GM18870 (cell line): ENCODE measurements around the gene BCAP31.

ENCODE experiments used
- ATAC-seq: cut with Tn5 transposase; IDR thresholded peaks from one replicate; pipeline ENCODE4 v1.9.1; 2021; ENCODE audit warnings: moderate library complexity; ENCODE audit not compliant: unreplicated experiment

The BCAP31 gene

GRCh38 chrX:153724252-153725038 lies at the start of gene BCAP31, which contains the start of gene ABCD1:
Gene BCAP31, minus strand, starts transcription at chrX:153724387. Its CDS starts 1,143 bp downstream, at chrX:153723244.
Gene ABCD1, plus strand, starts transcription at chrX:153724856. Its CDS starts 411 bp downstream, at chrX:153725267.
- ATAC-seq = no peak

GRCh38 chrX:153773218-153773611 lies 49.0 kb upstream of the BCAP31 start:
- no peak for ATAC-seq

GRCh38 chrX:153772316-153773217 lies 48.4 kb upstream of the BCAP31 start:
- ATAC-seq = no peak

GRCh38 chrX:153771415-153772315 lies 47.5 kb upstream of the BCAP31 start:
- no peak for ATAC-seq

- ATAC-seq = no peak
These were observed 46.6 kb upstream of the BCAP31 start for GRCh38 chrX:153770601-153771414.

- ATAC-seq = no peak
These were observed 45.8 kb upstream of the BCAP31 start for GRCh38 chrX:153769865-153770600.

- ATAC-seq = no peak
These were observed 45.1 kb upstream of the BCAP31 start for GRCh38 chrX:153769158-153769864.

GRCh38 chrX:153768311-153769157 lies 44.3 kb upstream of the BCAP31 start:
- ATAC-seq = no peak

GRCh38 chrX:153767674-153768055 lies 43.5 kb upstream of the BCAP31 start:
- ATAC-seq = no peak

- no peak for ATAC-seq
These were observed 42.9 kb upstream of the BCAP31 start for GRCh38 chrX:153766871-153767673.

GRCh38 chrX:153766098-153766817 lies 42.1 kb upstream of the BCAP31 start:
- ATAC-seq = no peak

- no peak for ATAC-seq
These were observed 41.2 kb upstream of the BCAP31 start for GRCh38 chrX:153765138-153766079.

GRCh38 chrX:153764786-153765137 lies 40.6 kb upstream of the BCAP31 start:
- no peak for ATAC-seq

GRCh38 chrX:153763989-153764755 lies 40.0 kb upstream of the BCAP31 start, which contains the start of gene PLXNB3:
Gene PLXNB3, plus strand, starts transcription at chrX:153764249. Its CDS starts 1,287 bp downstream, at chrX:153765536.
- ATAC-seq = no peak
